ENCODE data around the gene IL1RAPL2. TPM values are rescaled to one million over a fixed set of nuclear protein-coding genes. Genes with fewer than 3 reads are reported as not detected.

IL1RAPL2 gene
- polyA plus RNA-seq, 1 of the 3 experiments (the other 2 are of a cell fraction): 0.13 TPM

- no peak overlapping the region for H3K9ac ChIP-seq
- WGBS (ENCODE audit: low lambda C conversion rate): 2% methylated on average over 3 of the region's 3 CpGs
- TF ChIP-seq FOXM1 (IDR thresholded peaks at IDR 0.05; ENCODE audit: low read depth) (no peak), CHD2 (IDR thresholded peaks at IDR 0.05; ENCODE audit: low read length, partially characterized antibody) (no peak), EP300 (IDR thresholded peaks at IDR 0.05; ENCODE audit: borderline replicate concordance in 1 of 2, low read depth in 1 of 2, low read length in 1 of 2) (no peak), EZH2phosphoT487 (IDR thresholded peaks at IDR 0.05; ENCODE audit: borderline replicate concordance, low read depth) (no peak), FOSL2 (IDR thresholded peaks at IDR 0.05; ENCODE audit: borderline replicate concordance, low read depth) (no peak), TEAD4 (IDR thresholded peaks at IDR 0.05; ENCODE audit: borderline replicate concordance, insufficient read depth) (no peak), TAF1 (IDR thresholded peaks at IDR 0.05; ENCODE audit: borderline replicate concordance, low read depth, low read length) (no peak), PBX3 (IDR thresholded peaks at IDR 0.05) (no peak), POLR2AphosphoS5 (IDR thresholded peaks at IDR 0.05; ENCODE audit: low read depth, low read length) (no peak), TCF12 (IDR thresholded peaks at IDR 0.05) (no peak), RFX5 (IDR thresholded peaks at IDR 0.05; ENCODE audit: low read length) (no peak)
- TF ChIP-seq, protein P1, sequence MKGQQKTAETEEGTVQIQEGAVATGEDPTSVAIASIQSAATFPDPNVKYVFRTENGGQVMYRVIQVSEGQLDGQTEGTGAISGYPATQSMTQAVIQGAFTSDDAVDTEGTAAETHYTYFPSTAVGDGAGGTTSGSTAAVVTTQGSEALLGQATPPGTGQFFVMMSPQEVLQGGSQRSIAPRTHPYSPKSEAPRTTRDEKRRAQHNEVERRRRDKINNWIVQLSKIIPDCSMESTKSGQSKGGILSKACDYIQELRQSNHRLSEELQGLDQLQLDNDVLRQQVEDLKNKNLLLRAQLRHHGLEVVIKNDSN (IDR thresholded peaks at IDR 0.05; ENCODE audit: borderline replicate concordance, low read depth): no peak
- TF ChIP-seq, protein P2, sequence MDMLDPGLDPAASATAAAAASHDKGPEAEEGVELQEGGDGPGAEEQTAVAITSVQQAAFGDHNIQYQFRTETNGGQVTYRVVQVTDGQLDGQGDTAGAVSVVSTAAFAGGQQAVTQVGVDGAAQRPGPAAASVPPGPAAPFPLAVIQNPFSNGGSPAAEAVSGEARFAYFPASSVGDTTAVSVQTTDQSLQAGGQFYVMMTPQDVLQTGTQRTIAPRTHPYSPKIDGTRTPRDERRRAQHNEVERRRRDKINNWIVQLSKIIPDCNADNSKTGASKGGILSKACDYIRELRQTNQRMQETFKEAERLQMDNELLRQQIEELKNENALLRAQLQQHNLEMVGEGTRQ (IDR thresholded peaks at IDR 0.05; ENCODE audit: borderline replicate concordance, low read depth, low read length): no peak
- TF ChIP-seq, protein P3, sequence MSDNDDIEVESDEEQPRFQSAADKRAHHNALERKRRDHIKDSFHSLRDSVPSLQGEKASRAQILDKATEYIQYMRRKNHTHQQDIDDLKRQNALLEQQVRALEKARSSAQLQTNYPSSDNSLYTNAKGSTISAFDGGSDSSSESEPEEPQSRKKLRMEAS (IDR thresholded peaks at IDR 0.05; ENCODE audit: low read depth): no peak
- TF ChIP-seq, protein P4, sequence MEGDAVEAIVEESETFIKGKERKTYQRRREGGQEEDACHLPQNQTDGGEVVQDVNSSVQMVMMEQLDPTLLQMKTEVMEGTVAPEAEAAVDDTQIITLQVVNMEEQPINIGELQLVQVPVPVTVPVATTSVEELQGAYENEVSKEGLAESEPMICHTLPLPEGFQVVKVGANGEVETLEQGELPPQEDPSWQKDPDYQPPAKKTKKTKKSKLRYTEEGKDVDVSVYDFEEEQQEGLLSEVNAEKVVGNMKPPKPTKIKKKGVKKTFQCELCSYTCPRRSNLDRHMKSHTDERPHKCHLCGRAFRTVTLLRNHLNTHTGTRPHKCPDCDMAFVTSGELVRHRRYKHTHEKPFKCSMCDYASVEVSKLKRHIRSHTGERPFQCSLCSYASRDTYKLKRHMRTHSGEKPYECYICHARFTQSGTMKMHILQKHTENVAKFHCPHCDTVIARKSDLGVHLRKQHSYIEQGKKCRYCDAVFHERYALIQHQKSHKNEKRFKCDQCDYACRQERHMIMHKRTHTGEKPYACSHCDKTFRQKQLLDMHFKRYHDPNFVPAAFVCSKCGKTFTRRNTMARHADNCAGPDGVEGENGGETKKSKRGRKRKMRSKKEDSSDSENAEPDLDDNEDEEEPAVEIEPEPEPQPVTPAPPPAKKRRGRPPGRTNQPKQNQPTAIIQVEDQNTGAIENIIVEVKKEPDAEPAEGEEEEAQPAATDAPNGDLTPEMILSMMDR (IDR thresholded peaks at IDR 0.05): no peak
- no peaks in the 10 kb centered on the region for H3K36me3 ChIP-seq (replicated peaks in 1 of 2; ENCODE audit: control insufficient read depth in 1 of 2, insufficient read depth in 2 of 2, low read length in 1 of 2)
- no peaks in the 10 kb centered on the region for H3K4me1 ChIP-seq (ENCODE audit: control insufficient read depth in 1 of 2, insufficient read depth in 2 of 2, low read depth in 1 of 2, low read length in 1 of 2)
- H3K9me3 ChIP-seq: no peaks in the 10 kb centered on the region
- no peak overlapping the region for H3K27ac ChIP-seq (ENCODE audit: low read depth in 2 of 2, low read length in 1 of 2)
- no peaks in the 10 kb centered on the region for H3F3A ChIP-seq (replicated peaks; ENCODE audit: insufficient read depth)
- no peak overlapping the region for H3K4me2 ChIP-seq
- H3K4me3 ChIP-seq (ENCODE audit: low read depth in 2 of 2, low read length in 1 of 2): no peak overlapping the region
- no peak for DNase-seq
- H3K9me2 ChIP-seq: no peaks in the 10 kb centered on the region
- H3K79me2 ChIP-seq (ENCODE audit: insufficient read depth): no peaks in the 10 kb centered on the region
- no peaks in the 10 kb centered on the region for H4K20me1 ChIP-seq (ENCODE audit: insufficient read depth)
- POLR2A ChIA-PET: no interaction called here
- no peaks in the 10 kb centered on the region for H3K27me3 ChIP-seq (ENCODE audit: insufficient read depth)
- CTCF ChIA-PET: no interaction called here
- no peak overlapping the region for H2AFZ ChIP-seq (ENCODE audit: low read depth)
Measured at GRCh38 chrX:105297041-105297440, 731.0 kb downstream of the IL1RAPL2 start.

All from SK-N-SH (cell line).